GM12891 (cell line): ENCODE measurements around the gene GRAP.

Experiments used
- DNase-seq: peaks from one replicate; pipeline ENCODE4 v3.0.0; 2011; ENCODE audit warnings: low spot score; ENCODE audit not compliant: insufficient read length
- FAIRE-seq: peaks from 2 replicates; lab custom pipeline; 2011; peaks lifted over from hg19 to GRCh38; lab: Jason Lieb, UNC
- PAX5 ChIP-seq: IDR thresholded peaks from 2 replicates; pipeline ENCODE4 v1.6.1; 2011; ENCODE audit warnings: low read length, moderate library complexity, mild to moderate bottlenecking; ENCODE audit not compliant: insufficient read depth, severe bottlenecking
- POLR2A ChIP-seq: IDR thresholded peaks from 2 replicates; pipeline ENCODE4 v1.6.1; 2011; ENCODE audit warnings: low read depth, low read length, control low read depth
- POLR2AphosphoS5 ChIP-seq: IDR thresholded peaks from 2 replicates; pipeline ENCODE4 v1.6.1; 2011; ENCODE audit warnings: low read depth, low read length, control low read depth
- POU2F2 ChIP-seq: IDR thresholded peaks from 2 replicates; pipeline ENCODE4 v1.6.1; 2011; ENCODE audit warnings: low read depth, mild to moderate bottlenecking, control low read depth, low read length, moderate library complexity
- SPI1 ChIP-seq: IDR thresholded peaks from 2 replicates; pipeline ENCODE4 v1.6.1; 2011; ENCODE audit warnings: low read depth, low read length, control low read depth
- TAF1 ChIP-seq: IDR thresholded peaks from 2 replicates; pipeline ENCODE4 v1.6.1; 2011; ENCODE audit warnings: low read depth, low read length, control low read depth

Gene GRAP

GRCh38 chr17:18975597-18975996 lies 71.2 kb downstream of the GRAP start:
- no peak for FAIRE-seq
- TF ChIP-seq SPI1 (no peak), PAX5 (no peak), POU2F2 (no peak), TAF1 (no peak), POLR2AphosphoS5 (no peak), POLR2A (no peak)

GRCh38 chr17:18974407-18975149 lies 72.2 kb downstream of the GRAP start:
- TF ChIP-seq POLR2AphosphoS5 (no peak), TAF1 (no peak), SPI1 (no peak), PAX5 (no peak), POLR2A (no peak), POU2F2 (no peak)
- FAIRE-seq (no peak), DNase-seq (no peak)

More at GRCh38 chr17:18975597-18975996, 71.2 kb downstream of the GRAP start:
- DNase-seq, result no peak

GRCh38 chr17:18971801-18972200 lies 75.0 kb downstream of the GRAP start:
- TF ChIP-seq POLR2A (no peak), POU2F2 (no peak), TAF1 (no peak)
- FAIRE-seq (no peak), DNase-seq (no peak)
